ENCODE results near the gene ODF2.

DNA sequence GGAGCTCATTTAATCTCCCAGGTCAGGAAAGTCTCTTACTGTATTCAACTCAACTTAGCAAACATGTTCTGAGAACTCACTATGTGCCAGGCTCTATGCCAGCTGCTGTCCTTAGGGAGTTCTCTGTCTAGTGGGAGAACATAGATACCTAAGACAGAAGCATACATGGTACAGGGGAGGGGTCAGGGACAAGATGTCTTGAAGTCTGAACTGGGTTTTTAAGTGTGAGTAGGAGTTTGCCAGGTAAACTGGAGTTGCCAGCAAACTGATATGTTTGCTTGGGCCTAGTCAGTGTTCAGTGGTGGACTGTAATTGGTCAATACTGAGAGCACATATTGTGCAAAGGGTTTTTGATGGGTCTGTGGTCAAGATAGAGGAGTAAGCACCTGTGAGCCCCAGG, 30.4 kb downstream of the ODF2 start:
- TF ChIP-seq EZH2 (IDR thresholded peaks at IDR 0.05) (no peak), POLR2AphosphoS5 (IDR thresholded peaks at IDR 0.05; ENCODE audit: borderline replicate concordance, low read depth, low read length) (no peak)
